LNCaP clone FGC (cell line): Measurements from ENCODE around the gene SRCIN1.
"Not testable (repeated sequence)": the region's sequence is repeated elsewhere in the genome, so short reads cannot be mapped to it uniquely, and the experiment has no call there.

Experiments
- DNase-seq: peaks from one replicate; pipeline ENCODE4 v3.0.0-alpha.2; 2011; ENCODE audit warnings: low read depth
- H3K4me3 ChIP-seq: 2 replicates; pipeline ENCODE4 v1.5.1; 2011; ENCODE audit warnings: mild to moderate bottlenecking, low read depth, low read length, control low read depth
- TF ChIP-seq, protein P1 (sequence below): IDR thresholded peaks from 2 replicates; pipeline ENCODE4 v1.5.1; 2012; ENCODE audit warnings: mild to moderate bottlenecking; ENCODE audit not compliant: control insufficient read depth, insufficient read depth; ENCODE audit errors: extremely low read depth

SRCIN1 gene

GRCh38 chr17:38636054-38636453 is 30.3 kb upstream of the SRCIN1 start:
- H3K4me3 ChIP-seq, result no peak overlapping the region
- TF ChIP-seq, protein P1, sequence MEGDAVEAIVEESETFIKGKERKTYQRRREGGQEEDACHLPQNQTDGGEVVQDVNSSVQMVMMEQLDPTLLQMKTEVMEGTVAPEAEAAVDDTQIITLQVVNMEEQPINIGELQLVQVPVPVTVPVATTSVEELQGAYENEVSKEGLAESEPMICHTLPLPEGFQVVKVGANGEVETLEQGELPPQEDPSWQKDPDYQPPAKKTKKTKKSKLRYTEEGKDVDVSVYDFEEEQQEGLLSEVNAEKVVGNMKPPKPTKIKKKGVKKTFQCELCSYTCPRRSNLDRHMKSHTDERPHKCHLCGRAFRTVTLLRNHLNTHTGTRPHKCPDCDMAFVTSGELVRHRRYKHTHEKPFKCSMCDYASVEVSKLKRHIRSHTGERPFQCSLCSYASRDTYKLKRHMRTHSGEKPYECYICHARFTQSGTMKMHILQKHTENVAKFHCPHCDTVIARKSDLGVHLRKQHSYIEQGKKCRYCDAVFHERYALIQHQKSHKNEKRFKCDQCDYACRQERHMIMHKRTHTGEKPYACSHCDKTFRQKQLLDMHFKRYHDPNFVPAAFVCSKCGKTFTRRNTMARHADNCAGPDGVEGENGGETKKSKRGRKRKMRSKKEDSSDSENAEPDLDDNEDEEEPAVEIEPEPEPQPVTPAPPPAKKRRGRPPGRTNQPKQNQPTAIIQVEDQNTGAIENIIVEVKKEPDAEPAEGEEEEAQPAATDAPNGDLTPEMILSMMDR, result no peak
- DNase-seq, result no peak

DNA sequence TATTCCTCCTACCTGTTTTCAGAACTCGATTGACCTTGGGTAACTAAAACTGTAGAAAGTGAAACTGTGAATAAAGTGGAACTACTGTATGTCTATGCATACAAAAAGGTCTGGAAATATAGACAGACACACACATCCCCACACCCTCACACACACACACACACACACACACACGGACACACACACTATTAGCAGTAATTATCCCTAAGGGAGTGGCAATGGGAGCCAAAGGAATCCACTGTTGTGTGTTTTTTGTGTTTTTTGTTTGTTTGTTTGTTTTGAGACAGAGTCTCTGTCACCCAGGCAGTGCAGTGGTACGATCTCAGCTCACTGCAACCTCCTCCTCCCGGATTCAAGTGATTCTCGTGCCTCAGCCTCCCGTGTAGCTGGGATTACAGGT is 26.6 kb upstream of the SRCIN1 start:
- DNase-seq, result no peak
- TF ChIP-seq, protein P1, result no peak
- H3K4me3 ChIP-seq, result no peak overlapping the region

DNA sequence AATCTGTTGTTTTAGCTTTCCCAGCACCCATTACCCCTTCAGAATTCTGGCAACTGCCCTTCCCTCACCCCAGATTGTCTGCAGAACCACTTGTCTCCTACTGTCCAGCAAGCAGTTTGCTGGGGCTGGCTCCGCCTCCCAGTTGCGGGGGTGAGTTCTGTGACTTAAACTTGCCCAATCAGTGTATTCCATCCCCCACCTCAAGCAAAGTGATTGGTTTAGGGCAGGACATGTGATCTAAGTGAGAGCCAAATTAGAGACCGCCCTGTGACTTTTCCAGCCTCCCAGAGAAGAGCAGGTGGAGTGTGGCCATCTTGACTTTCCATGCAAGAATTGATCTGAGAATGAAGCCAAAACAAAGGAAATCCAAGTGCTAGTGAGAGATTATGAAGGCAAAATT is 22.7 kb upstream of the SRCIN1 start:
- H3K4me3 ChIP-seq, result no peak overlapping the region
- no peak for DNase-seq
- TF ChIP-seq, protein P1, result no peak

GRCh38 chr17:38627957-38628356 is 22.2 kb upstream of the SRCIN1 start:
- no peak for DNase-seq
- H3K4me3 ChIP-seq, result no peak overlapping the region
- TF ChIP-seq, protein P1, result no peak

- H3K4me3 ChIP-seq, DNase-seq: not testable (repeated sequence)
Observed at GRCh38 chr17:38626606-38627226, 21.0 kb upstream of the SRCIN1 start.

- H3K4me3 ChIP-seq, result no peak overlapping the region
- TF ChIP-seq, protein P1, result no peak
- DNase-seq, result no peak
Observed at GRCh38 chr17:38625482-38625881, 19.7 kb upstream of the SRCIN1 start.

GRCh38 chr17:38624782-38625355 is 19.1 kb upstream of the SRCIN1 start:
- H3K4me3 ChIP-seq, result not testable (repeated sequence)

GRCh38 chr17:38621538-38621937 is 15.8 kb upstream of the SRCIN1 start:
- TF ChIP-seq, protein P1, result no peak
- DNase-seq, result no peak
- H3K4me3 ChIP-seq, result no peak overlapping the region

More at GRCh38 chr17:38624782-38625355, 19.1 kb upstream of the SRCIN1 start:
- not testable (repeated sequence) for DNase-seq
